Measurements from ENCODE around the gene CTPS2. TPM values are rescaled to one million over a fixed set of nuclear protein-coding genes. Genes with fewer than 3 reads are reported as not detected.
A peak's percentile ranks its signal among the peaks of the same experiment; 100 is the strongest.

Gene CTPS2
- total RNA-seq, 1 experiment from 2014 or later = 9.6 TPM

GRCh38 chrX:16695079-16695676, 17.3 kb downstream of the CTPS2 start:
- intact Hi-C loops (cut with micrococcal nuclease) = no loop called here
- Histone ChIP-seq H3K4me2 (ENCODE audit: low read length) (no peak overlapping the region), H3K4me3 (replicated peaks in 1 of 2; ENCODE audit: low read depth in 1 of 2, low read length in 2 of 2) (no peak overlapping the region), H3K27me3 (ENCODE audit: insufficient read depth, low read length) (no peaks in the 10 kb centered on the region), H3K9ac (ENCODE audit: low read length) (no peak overlapping the region), H4K20me1 (ENCODE audit: insufficient read depth) (no peaks in the 10 kb centered on the region), H3K9me3 (ENCODE audit: control insufficient read depth in 1 of 2, insufficient read depth in 1 of 2, low read depth in 1 of 2, low read length in 2 of 2) (no peaks in the 10 kb centered on the region), H3K36me3 (ENCODE audit: control insufficient read depth in 1 of 2, insufficient read depth in 2 of 2, low read length in 2 of 2) (peaks cover 0 to 3% of the 10 kb centered on the region in 2 experiments; a peak in 1 of 4 replicates), H2AFZ (ENCODE audit: low read depth, low read length, poor library complexity, severe bottlenecking) (no peak overlapping the region), H3K79me2 (ENCODE audit: insufficient read depth, low read length) (no peaks in the 10 kb centered on the region), H3K4me1 (ENCODE audit: control insufficient read depth in 1 of 2, insufficient read depth in 2 of 2, low read length in 2 of 2) (no peaks in the 10 kb centered on the region), H3K9me2 (ENCODE audit: insufficient read depth) (no peaks in the 10 kb centered on the region), H3K27ac (ENCODE audit: low read depth, low read length) (no peak overlapping the region)
- DNase-seq (ENCODE audit: low read depth, low spot score) (peak; percentile 26), ATAC-seq (peak; percentile 78)
- TF ChIP-seq ATF3 (IDR thresholded peaks at IDR 0.05) = no peak
- no peak for TF ChIP-seq EZH2 (IDR thresholded peaks at IDR 0.05)
- TF ChIP-seq FOSL1 (IDR thresholded peaks at IDR 0.05; ENCODE audit: low read depth) = no peak
- TF ChIP-seq CTCF (IDR thresholded peaks at IDR 0.05 in 2 of 3, conservative IDR thresholded peaks at IDR 0.05 in 1 of 3; ENCODE audit: borderline replicate concordance in 1 of 3, insufficient read depth in 1 of 3, low read depth in 2 of 3, low read length in 2 of 3) = peak; percentile 29 to 76 (median 69); a peak in 4 of 6 replicates
- TF ChIP-seq SP1 (IDR thresholded peaks at IDR 0.05; ENCODE audit: low read depth) = no peak
- TF ChIP-seq RAD21 (IDR thresholded peaks at IDR 0.05; ENCODE audit: low read depth) = peak; percentile 60
- no peak for TF ChIP-seq ELF1 (IDR thresholded peaks at IDR 0.05; ENCODE audit: borderline replicate concordance, low read depth)
- TF ChIP-seq TCF7L2 (IDR thresholded peaks at IDR 0.05; ENCODE audit: borderline replicate concordance, extremely low read depth, insufficient read depth, insufficient read length) = no peak
- CTCF ChIA-PET = no interaction called here
- BruUV-seq (replicated peaks) = no TSS peak
- POLR2A ChIA-PET = no interaction called here
- RAD21 ChIA-PET (ENCODE audit: low non-redundant PET in 1 of 2, low total read pairs in 2 of 2, uncharacterized antibody in 2 of 2, unreplicated experiment in 2 of 2) = no interaction called here

Data from HCT116 (cell line).